RWPE2 (cell line): ENCODE data around the gene PTPN9.
"Not testable (repeated sequence)": the region's sequence is repeated elsewhere in the genome, so short reads cannot be mapped to it uniquely, and the experiment has no call there.

Source experiments
- ATAC-seq: fragments of 200-7000 bp; cut with Tn5 transposase; 3 replicates; pipeline ENCODE4 v1.9.1; 2021; ENCODE audit warnings: low read depth
- DNase-seq: peaks from one replicate; pipeline ENCODE4 v3.0.0-alpha.2; 2020; ENCODE audit warnings: low spot score
- H3K27ac ChIP-seq: fragments of 450-650 bp; 2 replicates; pipeline ENCODE4 v1.5.1; 2017; ENCODE audit warnings: mild to moderate bottlenecking; ENCODE audit not compliant: poor library complexity, severe bottlenecking
- H3K27me3 ChIP-seq: fragments of 250-450 bp; sonication (Bioruptor Pico); 2 replicates; pipeline ENCODE4 v1.5.1; 2021; ENCODE audit warnings: mild to moderate bottlenecking, moderate library complexity; ENCODE audit not compliant: insufficient read depth, poor library complexity, severe bottlenecking
- H3K36me3 ChIP-seq: fragments of 250-450 bp; sonication (Bioruptor Pico); 2 replicates; pipeline ENCODE4 v1.5.1; 2020; ENCODE audit warnings: low read depth, mild to moderate bottlenecking, moderate library complexity
- H3K4me1 ChIP-seq: fragments of 250-450 bp; sonication (Bioruptor Pico); 2 replicates; pipeline ENCODE4 v1.5.1; 2021; ENCODE audit warnings: mild to moderate bottlenecking, moderate library complexity; ENCODE audit not compliant: insufficient read depth, poor library complexity, severe bottlenecking
- H3K4me3 ChIP-seq: fragments of 250-450 bp; sonication (Bioruptor Pico); 2 replicates; pipeline ENCODE4 v1.5.1; 2021; ENCODE audit warnings: mild to moderate bottlenecking, moderate library complexity; ENCODE audit not compliant: severe bottlenecking
- H3K9me3 ChIP-seq: fragments of 250-450 bp; sonication (Bioruptor Pico); 2 replicates; pipeline ENCODE4 v1.5.1; 2021; ENCODE audit warnings: mild to moderate bottlenecking, moderate library complexity; ENCODE audit not compliant: severe bottlenecking
- CTCF ChIP-seq: fragments of 450-650 bp; IDR thresholded peaks from one replicate; pipeline ENCODE4 v1.5.1; 2017; ENCODE audit warnings: mild to moderate bottlenecking, moderate library complexity; ENCODE audit not compliant: poor library complexity, severe bottlenecking

The PTPN9 gene

GRCh38 chr15:75591655-75592364 is 12.7 kb upstream of the PTPN9 start:
- Histone ChIP-seq H3K4me1 (no peaks in the 10 kb centered on the region), H3K4me3 (no peak overlapping the region), H3K36me3 (peaks cover 56% of the 10 kb centered on the region), H3K27me3 (no peaks in the 10 kb centered on the region), H3K9me3 (no peaks in the 10 kb centered on the region), H3K27ac (no peak overlapping the region)
- ATAC-seq (no peak), DNase-seq (no peak)
- no peak for TF ChIP-seq CTCF

DNA sequence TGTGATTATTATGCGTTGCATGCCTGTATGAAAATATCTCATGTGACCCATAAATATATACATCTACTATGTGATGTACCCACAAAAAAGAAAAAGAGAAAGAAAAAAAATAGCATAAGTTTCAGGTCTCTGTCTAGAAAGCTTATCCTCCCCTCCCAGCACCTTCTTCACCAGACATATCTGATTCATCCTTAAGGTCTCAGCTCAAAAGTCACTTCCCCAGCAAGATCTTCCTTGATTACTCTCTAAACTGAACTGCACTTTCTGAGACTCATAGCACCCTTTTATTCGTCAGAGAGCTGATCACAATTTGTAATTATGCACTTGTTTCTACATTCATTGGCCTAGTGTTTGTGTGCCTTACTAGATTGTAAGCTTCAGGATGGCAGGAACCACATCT is 11.1 kb upstream of the PTPN9 start:
- TF ChIP-seq CTCF: no peak
- Histone ChIP-seq H3K27ac (no peak overlapping the region), H3K27me3 (no peaks in the 10 kb centered on the region), H3K9me3 (no peaks in the 10 kb centered on the region), H3K4me3 (no peak overlapping the region), H3K36me3 (peaks cover 48% of the 10 kb centered on the region), H3K4me1 (no peaks in the 10 kb centered on the region)
- DNase-seq (no peak), ATAC-seq (no peak)

DNA sequence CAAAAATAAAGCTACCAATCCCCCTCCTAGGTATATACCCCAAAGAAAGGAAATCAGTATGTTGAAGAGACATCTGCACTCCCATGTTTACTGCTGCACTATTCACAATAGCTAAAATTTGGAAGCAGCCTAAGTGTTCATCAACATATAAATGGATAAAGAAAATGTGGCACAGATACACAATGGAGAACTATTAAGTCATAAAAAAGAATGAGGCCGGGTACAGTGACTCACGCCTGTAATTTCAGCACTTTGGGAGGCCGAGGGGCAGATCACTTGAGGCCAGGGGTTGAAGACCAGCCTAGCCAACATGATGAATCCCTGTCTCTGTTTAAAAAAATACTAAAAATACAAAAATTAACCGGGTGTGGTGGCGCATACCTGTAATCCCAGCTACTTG is 10.0 kb upstream of the PTPN9 start:
- Histone ChIP-seq H3K4me1 (no peaks in the 10 kb centered on the region), H3K36me3 (peaks cover 38% of the 10 kb centered on the region), H3K27me3 (no peaks in the 10 kb centered on the region), H3K4me3 (no peak overlapping the region), H3K9me3 (no peaks in the 10 kb centered on the region), H3K27ac (no peak overlapping the region)
- TF ChIP-seq CTCF: no peak
- no peak for ATAC-seq
- peak; percentile 4 for DNase-seq

- not testable (repeated sequence) for H3K4me3 ChIP-seq, H3K4me1 ChIP-seq, DNase-seq, H3K27ac ChIP-seq, H3K9me3 ChIP-seq, ATAC-seq, H3K27me3 ChIP-seq
- H3K36me3 ChIP-seq: peaks cover 26% of the 10 kb centered on the region
These were observed 7.3 kb upstream of the PTPN9 start for GRCh38 chr15:75586422-75586821.

DNA sequence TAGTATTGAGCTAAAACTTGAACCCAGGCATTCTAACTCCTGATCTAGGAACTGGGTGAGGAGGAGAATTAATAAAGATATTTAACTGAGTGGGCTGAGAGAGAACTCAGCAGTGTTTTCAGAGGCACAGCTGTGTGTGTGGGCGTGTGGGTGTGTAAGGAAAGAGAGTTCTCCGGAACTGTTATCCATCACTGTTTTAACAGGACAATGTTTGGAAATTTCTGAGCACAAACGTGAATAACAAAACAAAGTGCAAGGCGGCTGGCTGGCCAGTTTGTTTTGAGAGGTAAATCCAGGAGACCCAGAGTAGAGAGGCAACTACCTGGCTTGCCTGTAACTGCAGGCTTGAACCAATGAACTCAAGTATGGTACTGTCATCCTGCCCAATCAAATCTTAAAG is 5.0 kb upstream of the PTPN9 start:
- no peak overlapping the region for H3K27ac ChIP-seq
- H3K4me1 ChIP-seq: no peaks in the 10 kb centered on the region
- no peak for TF ChIP-seq CTCF
- no peak overlapping the region for H3K4me3 ChIP-seq
- peaks cover 20% of the 10 kb centered on the region; the same call in 1 of the 2 replicates for H3K36me3 ChIP-seq
- ATAC-seq (no peak), DNase-seq (no peak)
- no peaks in the 10 kb centered on the region for H3K9me3 ChIP-seq
- no peaks in the 10 kb centered on the region for H3K27me3 ChIP-seq
